Measurements from ENCODE around the gene UQCRHL.

Gene UQCRHL

GRCh38 chr1:15835741-15836510 is 28.5 kb upstream of the UQCRHL start:
- Histone ChIP-seq H3K27me3 (ENCODE audit: control insufficient read depth, low read length) (no peaks in the 10 kb centered on the region), H3K27ac (ENCODE audit: low read depth, low read length) (peak overlapping the region; percentile 89), H3F3A (ENCODE audit: control insufficient read depth, insufficient read depth) (peaks cover 30% of the 10 kb centered on the region), H3K4me3 (ENCODE audit: low read length) (peak overlapping the region; percentile 75), H3K36me3 (ENCODE audit: control insufficient read depth, low read length) (peaks cover 7% of the 10 kb centered on the region), H3K4me2 (ENCODE audit: low read length) (peak overlapping the region; percentile 90), H3K79me2 (ENCODE audit: control insufficient read depth, low read length) (peaks cover 48% of the 10 kb centered on the region), H3K9me2 (replicated peaks; ENCODE audit: control insufficient read depth, low read length) (no peaks in the 10 kb centered on the region), H3K4me1 (ENCODE audit: control insufficient read depth, low read length) (peaks cover 55% of the 10 kb centered on the region), H3K9me3 (ENCODE audit: control insufficient read depth, insufficient read depth, low read length) (no peaks in the 10 kb centered on the region), H4K20me1 (ENCODE audit: control insufficient read depth, insufficient read depth, low read depth, low read length) (no peaks in the 10 kb centered on the region)
- no peak for TF ChIP-seq CTCF (IDR thresholded peaks at IDR 0.05; ENCODE audit: low read depth, low read length, poor library complexity, severe bottlenecking)
- no peak for TF ChIP-seq EZH2phosphoT487 (IDR thresholded peaks at IDR 0.05; ENCODE audit: borderline replicate concordance, low read length)

- H3K36me3 ChIP-seq (ENCODE audit: control insufficient read depth, low read length) = peaks cover 7% of the 10 kb centered on the region
- H3K4me2 ChIP-seq (ENCODE audit: low read length) = peak overlapping the region; percentile 72
- H3K27ac ChIP-seq (ENCODE audit: low read depth, low read length) = peak overlapping the region; percentile 89
- no peaks in the 10 kb centered on the region for H3K27me3 ChIP-seq (ENCODE audit: control insufficient read depth, low read length)
- peak overlapping the region; percentile 75 for H3K4me3 ChIP-seq (ENCODE audit: low read length)
- no peaks in the 10 kb centered on the region for H3K9me2 ChIP-seq (replicated peaks; ENCODE audit: control insufficient read depth, low read length)
- peaks cover 49% of the 10 kb centered on the region for H3K79me2 ChIP-seq (ENCODE audit: control insufficient read depth, low read length)
- no peaks in the 10 kb centered on the region for H3K9me3 ChIP-seq (ENCODE audit: control insufficient read depth, insufficient read depth, low read length)
- peaks cover 59% of the 10 kb centered on the region for H3K4me1 ChIP-seq (ENCODE audit: control insufficient read depth, low read length)
- H4K20me1 ChIP-seq (ENCODE audit: control insufficient read depth, insufficient read depth, low read depth, low read length) = no peaks in the 10 kb centered on the region
- peaks cover 34% of the 10 kb centered on the region for H3F3A ChIP-seq (ENCODE audit: control insufficient read depth, insufficient read depth)
- TF ChIP-seq EZH2phosphoT487 (IDR thresholded peaks at IDR 0.05; ENCODE audit: borderline replicate concordance, low read length) (no peak), CTCF (IDR thresholded peaks at IDR 0.05; ENCODE audit: low read depth, low read length, poor library complexity, severe bottlenecking) (no peak)
Observed at GRCh38 chr1:15835205-15835740, 27.8 kb upstream of the UQCRHL start.

GRCh38 chr1:15834406-15835204 is 27.2 kb upstream of the UQCRHL start:
- Histone ChIP-seq H3F3A (ENCODE audit: control insufficient read depth, insufficient read depth) (peaks cover 34% of the 10 kb centered on the region), H3K9me3 (ENCODE audit: control insufficient read depth, insufficient read depth, low read length) (no peaks in the 10 kb centered on the region), H3K4me3 (ENCODE audit: low read length) (peak overlapping the region; percentile 75), H3K9me2 (replicated peaks; ENCODE audit: control insufficient read depth, low read length) (no peaks in the 10 kb centered on the region), H3K4me2 (ENCODE audit: low read length) (peak overlapping the region; percentile 72), H3K36me3 (ENCODE audit: control insufficient read depth, low read length) (peaks cover 7% of the 10 kb centered on the region), H3K27ac (ENCODE audit: low read depth, low read length) (peak overlapping the region; percentile 89), H3K4me1 (ENCODE audit: control insufficient read depth, low read length) (peaks cover 65% of the 10 kb centered on the region), H3K27me3 (ENCODE audit: control insufficient read depth, low read length) (no peaks in the 10 kb centered on the region), H3K79me2 (ENCODE audit: control insufficient read depth, low read length) (peaks cover 49% of the 10 kb centered on the region), H4K20me1 (ENCODE audit: control insufficient read depth, insufficient read depth, low read depth, low read length) (no peaks in the 10 kb centered on the region)
- TF ChIP-seq EZH2phosphoT487 (IDR thresholded peaks at IDR 0.05; ENCODE audit: borderline replicate concordance, low read length) = no peak
- TF ChIP-seq CTCF (IDR thresholded peaks at IDR 0.05; ENCODE audit: low read depth, low read length, poor library complexity, severe bottlenecking) = no peak
